ENCODE data around the gene C2CD5.
"Not testable (repeated sequence)": the region's sequence is repeated elsewhere in the genome, so short reads cannot be mapped to it uniquely, and the experiment has no call there.

The C2CD5 gene

GRCh38 chr12:22477166-22477893, 67.0 kb downstream of the C2CD5 start:
- no peak for DNase-seq

GRCh38 chr12:22476133-22476532, 68.2 kb downstream of the C2CD5 start:
- DNase-seq, result no peak

GRCh38 chr12:22474970-22475720, 69.2 kb downstream of the C2CD5 start:
- no peak for DNase-seq

- DNase-seq, result no peak
Measured at GRCh38 chr12:22473212-22473611, 71.1 kb downstream of the C2CD5 start.

- no peak for DNase-seq
Measured at GRCh38 chr12:22467190-22467589, 77.2 kb downstream of the C2CD5 start.

- DNase-seq, result no peak
Measured at GRCh38 chr12:22463306-22463705, 81.0 kb downstream of the C2CD5 start.

GRCh38 chr12:22461786-22462185, 82.6 kb downstream of the C2CD5 start:
- DNase-seq, result no peak

GRCh38 chr12:22459838-22460490, 84.4 kb downstream of the C2CD5 start:
- peak; percentile 38 for DNase-seq

- peak; percentile 69 for DNase-seq
Measured at GRCh38 chr12:22458298-22458937, 85.9 kb downstream of the C2CD5 start.

GRCh38 chr12:22457085-22457484, 87.3 kb downstream of the C2CD5 start:
- DNase-seq, result no peak

- no peak for DNase-seq
Measured at GRCh38 chr12:22453511-22453910, 90.8 kb downstream of the C2CD5 start.

GRCh38 chr12:22447223-22447622, 97.1 kb downstream of the C2CD5 start:
- DNase-seq, result peak; percentile 27

- not testable (repeated sequence) for DNase-seq
Measured at GRCh38 chr12:22444317-22444665, 100.1 kb downstream of the C2CD5 start.

- DNase-seq, result peak; percentile 58
Measured at GRCh38 chr12:22443379-22444316, 100.7 kb downstream of the C2CD5 start.

- no peak for DNase-seq
Measured at GRCh38 chr12:22437031-22437806, 107.1 kb downstream of the C2CD5 start.

GRCh38 chr12:22435583-22435982, 108.8 kb downstream of the C2CD5 start:
- DNase-seq, result no peak

GRCh38 chr12:22431693-22432251, 112.6 kb downstream of the C2CD5 start:
- DNase-seq, result no peak

GRCh38 chr12:22416801-22417200, 127.5 kb downstream of the C2CD5 start:
- DNase-seq, result no peak

GRCh38 chr12:22415342-22416309, 128.7 kb downstream of the C2CD5 start:
- DNase-seq, result no peak

GRCh38 chr12:22414742-22415141, 129.6 kb downstream of the C2CD5 start:
- DNase-seq, result no peak

Data from NCI-H2171 (cell line).